Gastroesophageal sphincter (tissue), 3 donors: ENCODE data around the gene ZNF17.

Experiments used
- CTCF ChIP-seq, 4 experiments: fragments of 200-600 bp in 2 of 4; fragments of 450-650 bp in 2 of 4; sonication (generic) in 1 of 4; IDR thresholded peaks; one replicate each; pipeline ENCODE4 v1.5.1; 2017 to 2019; ENCODE audit warnings: antibody characterized with exemption in 4 of 4, mild to moderate bottlenecking in 2 of 4, moderate library complexity in 2 of 4
- EP300 ChIP-seq: sonication (generic); formaldehyde crosslinking; IDR thresholded peaks from one replicate; pipeline ENCODE4 v1.6.1; 2017; ENCODE audit warnings: antibody characterized with exemption, mild to moderate bottlenecking
- POLR2A ChIP-seq, 2 donors: fragments of 450-650 bp; IDR thresholded peaks; one replicate each; pipeline ENCODE4 v1.6.1; 2017; ENCODE audit warnings: antibody characterized with exemption in 2 of 2, mild to moderate bottlenecking in 2 of 2, moderate library complexity in 1 of 2

GRCh38 chr19:57403737-57404563 is 7.0 kb upstream of the ZNF17 start:
- TF ChIP-seq CTCF (IDR thresholded peaks at IDR 0.05): no peak
- TF ChIP-seq POLR2A (IDR thresholded peaks at IDR 0.05): no peak
- no peak for TF ChIP-seq EP300
